K562 (cell line): Measurements from ENCODE around the gene MTIF3. TPM values are rescaled to one million over a fixed set of nuclear protein-coding genes. Genes with fewer than 3 reads are reported as not detected.

Experiments
- ATAC-seq: fragments of 200-7000 bp; cut with Tn5 transposase; 3 replicates; pipeline ENCODE4 v1.9.1; 2020; ENCODE audit warnings: moderate library complexity
- BruUV-seq: library from RNA; stranded (reverse); fragments of 400-500 nt; replicated peaks from 2 replicates; lab custom pipeline; 2021; lab: Mats Ljungman, UMichigan
- CTCF ChIA-PET: fragments of 300-600 bp; formaldehyde crosslinking; extraction: SDS; loops from one replicate; lab custom pipeline; 2021; ENCODE audit warnings: low intra/inter-chr PET ratio; lab: Yijun Ruan, JAX
- POLR2A ChIA-PET: fragments of 300-600, 350-650 bp; sonication (Branson Sonifier 250); formaldehyde crosslinking; extraction: SDS; loops from one replicate; lab custom pipeline; 2021; ENCODE audit warnings: antibody characterized with exemption, inconsistent platforms; lab: Yijun Ruan, JAX
- DNase-seq, 4 experiments: peaks; one replicate each; pipeline versions ENCODE4 v3.0.0 to v3.0.0-alpha.2; 2011 to 2018; ENCODE audit warnings: low spot score in 3 of 4, mixed read lengths in 3 of 4; ENCODE audit errors: extremely low read depth in 1 of 4
- FAIRE-seq: peaks from 2 replicates; lab custom pipeline; 2011; peaks lifted over from hg19 to GRCh38; lab: Jason Lieb, UNC
- H2AFZ ChIP-seq: 2 replicates; pipeline ENCODE4 v1.6.0; 2011; ENCODE audit warnings: low read depth, low read length, control low read depth, inconsistent platforms
- H3K27ac ChIP-seq: fragments of 200-600 bp; 3 replicates; pipeline ENCODE4 v1.8.0; 2011; ENCODE audit warnings: low read depth, mild to moderate bottlenecking, control low read depth, inconsistent platforms, low read length, moderate library complexity, mixed read lengths; ENCODE audit errors: extremely low read depth
- H3K27me3 ChIP-seq, 2 experiments: fragments of 300-600 bp in 1 of 2; 2 replicates in 1 of 2; 3 replicates in 1 of 2; pipeline versions ENCODE4 v1.6.0 to v1.8.0; 2011; ENCODE audit warnings: inconsistent platforms in 2 of 2, low read length in 2 of 2, mild to moderate bottlenecking in 1 of 2, mixed read lengths in 1 of 2, moderate library complexity in 1 of 2; ENCODE audit not compliant: control insufficient read depth in 2 of 2, insufficient read depth in 2 of 2
- H3K36me3 ChIP-seq: fragments of 300-600 bp; 3 replicates; pipeline ENCODE4 v1.8.0; 2011; ENCODE audit warnings: mild to moderate bottlenecking, low read length, inconsistent platforms; ENCODE audit not compliant: control insufficient read depth, insufficient read depth
- H3K4me1 ChIP-seq, 2 experiments: fragments of 200-600 bp in 1 of 2; replicated peaks in 1 of 2; 2 replicates in 1 of 2; 3 replicates in 1 of 2; pipeline versions ENCODE4 v1.5.1 to v1.8.0; 2011; ENCODE audit warnings: inconsistent platforms in 2 of 2, low read length in 2 of 2, mild to moderate bottlenecking in 1 of 2, mixed read lengths in 1 of 2, moderate library complexity in 1 of 2; ENCODE audit not compliant: control insufficient read depth in 2 of 2, insufficient read depth in 2 of 2
- H3K4me2 ChIP-seq: 2 replicates; pipeline ENCODE4 v1.6.1; 2011; ENCODE audit warnings: low read length, control low read depth, inconsistent platforms, mixed read lengths; ENCODE audit not compliant: insufficient read depth
- H3K4me3 ChIP-seq: fragments of 200-600 bp; sonication (generic), shearing (Covaris generic); 2 replicates; pipeline ENCODE4 v1.5.1; 2016; ENCODE audit warnings: control low read depth, inconsistent platforms
- H3K79me2 ChIP-seq: fragments of 200-600 bp; 3 replicates; pipeline ENCODE4 v1.8.0; 2011; ENCODE audit warnings: low read length, inconsistent platforms; ENCODE audit not compliant: control insufficient read depth, insufficient read depth
- H3K9ac ChIP-seq, 2 experiments: 2 replicates each; pipeline versions ENCODE4 v1.6.0 to v1.6.1; 2011; ENCODE audit warnings: low read depth in 2 of 2, low read length in 2 of 2, control low read depth in 1 of 2, inconsistent platforms in 1 of 2, mild to moderate bottlenecking in 1 of 2, mixed read lengths in 1 of 2; ENCODE audit not compliant: insufficient read depth in 1 of 2
- H3K9me1 ChIP-seq: one replicate; pipeline ENCODE4 v1.6.0; 2011; ENCODE audit warnings: inconsistent platforms, mild to moderate bottlenecking, low read length, moderate library complexity; ENCODE audit not compliant: control insufficient read depth, insufficient read depth
- H3K9me3 ChIP-seq: replicated peaks from 2 replicates; pipeline ENCODE4 v1.5.1; 2011; ENCODE audit warnings: low read depth, low read length, inconsistent platforms; ENCODE audit not compliant: control insufficient read depth, insufficient read depth
- H4K20me1 ChIP-seq: replicated peaks from 2 replicates; pipeline ENCODE4 v1.6.1; 2011; ENCODE audit warnings: low read length, inconsistent platforms, mixed read lengths; ENCODE audit not compliant: control insufficient read depth, insufficient read depth
- BRD9 ChIP-seq: fragments of 450-650 bp; IDR thresholded peaks from 2 replicates; pipeline ENCODE4 v1.6.1; 2018; ENCODE audit warnings: low read depth; ENCODE audit not compliant: partially characterized antibody
- E2F5 ChIP-seq: sonication (generic); formaldehyde crosslinking; IDR thresholded peaks from 2 replicates; pipeline ENCODE4 v1.8.0; 2022; ENCODE audit warnings: mild to moderate bottlenecking, missing genetic modification reagents
- RFX1 ChIP-seq: fragments of 450-650 bp; IDR thresholded peaks from 2 replicates; pipeline ENCODE4 v1.6.1; 2016; ENCODE audit warnings: mild to moderate bottlenecking, moderate library complexity
- SMARCB1 ChIP-seq: IDR thresholded peaks from 2 replicates; pipeline ENCODE4 v1.6.1; 2011; ENCODE audit warnings: improper control_type of control experiment, low read depth; ENCODE audit not compliant: insufficient read length
- SMC3 ChIP-seq: conservative IDR thresholded peaks from 2 replicates; pipeline ENCODE4 v1.6.1; 2011; ENCODE audit warnings: low read depth, low read length, improper control_type of control experiment; ENCODE audit not compliant: insufficient read depth
- ZBTB43 ChIP-seq: sonication (generic); formaldehyde crosslinking; IDR thresholded peaks from 2 replicates; pipeline ENCODE4 v1.8.0; 2023; ENCODE audit warnings: mild to moderate bottlenecking, missing genetic modification reagents
- ZHX1 ChIP-seq: fragments of 150-350 bp; conservative IDR thresholded peaks from 2 replicates; pipeline ENCODE4 v1.6.1; 2014; ENCODE audit warnings: low read length
- WGBS: fragments of 100-300 bp; shearing (Covaris generic); methylation state at CpG from one replicate; pipeline ENCODE4 v1.1.6; 2016; ENCODE audit warnings: low coverage, mixed read lengths; ENCODE audit not compliant: insufficient coverage; ENCODE audit errors: missing lambda C conversion rate; 5-methylcytosine and 5-hydroxymethylcytosine counted together
- in situ Hi-C: fragments of 300-500 bp; cut with MboI; formaldehyde crosslinking; loops from 4 replicates; pipeline ENCODE4 v1.15.0; 2018; ENCODE audit warnings: inconsistent platforms, mixed read lengths
- intact Hi-C: fragments of 100-400 bp; cut with micrococcal nuclease; formaldehyde crosslinking; loops from 2 replicates; pipeline ENCODE4 v1.14.2; 2022
- polyA plus RNA-seq, 8 experiments: library from polyadenylated mRNA; depleted of rRNA in 4 of 8; stranded (reverse) in 5 of 8; unstranded in 3 of 8; fragments of >200 nt; fragmentation: Nextera tagmentation in 2 of 8; fragmentation: Illumina TruSeq in 1 of 8; extraction: Ambion mirVana in 2 of 8; extraction: Trizol in 1 of 8; gene quantifications; 2 replicates each; pipeline versions ENCODE4 v1.2.1 to v1.2.3, GENCODE V29; 2011 to 2014; ENCODE audit warnings: inconsistent platforms in 1 of 8, missing spikeins in 1 of 8
- total RNA-seq, 7 experiments: library from RNA; depleted of rRNA in 6 of 7; stranded (reverse); fragments of >200 nt in 6 of 7; fragmentation: Illumina TruSeq in 2 of 7; extraction: Trizol in 2 of 7; gene quantifications; 2 replicates each; pipeline versions ENCODE4 v1.2.1 to v1.2.3, GENCODE V29; 2011 to 2021; ENCODE audit warnings: low replicate concordance in 1 of 7

Gene MTIF3
- total and polyA plus RNA-seq, 9 of the 15 experiments (the other 6 are each of a cell fraction or from before 2014, with no cell fraction given) = 23.5 to 73.6 (median 45.2) TPM

- BruUV-seq = no TSS peak
These were observed 15.2 kb upstream of the MTIF3 start for GRCh38 chr13:27465611-27466010.

More at GRCh38 chr13:27465611-27466010, 15.2 kb upstream of the MTIF3 start:
- Histone ChIP-seq H3K4me1 (no peaks in the 10 kb centered on the region; a peak in 1 of 5 replicates), H3K36me3 (no peaks in the 10 kb centered on the region), H3K27ac (no peak overlapping the region), H4K20me1 (no peaks in the 10 kb centered on the region), H3K9ac (no peak overlapping the region), H3K9me1 (no peaks in the 10 kb centered on the region), H3K79me2 (no peaks in the 10 kb centered on the region), H3K4me3 (no peak overlapping the region), H3K4me2 (no peak overlapping the region), H2AFZ (no peak overlapping the region), H3K9me3 (no peaks in the 10 kb centered on the region), H3K27me3 (peaks cover 0 to 6% of the 10 kb centered on the region in 2 experiments; a peak in 2 of 5 replicates)
- FAIRE-seq (no peak), DNase-seq (no peak), ATAC-seq (no peak)
- WGBS = 7% methylated on average over 5 of the region's 5 CpGs
- POLR2A ChIA-PET = interaction anchor here (1.0 kb wide), 1 partner anchor 10 kb away, joined by 4 read pairs; no protein-coding TSS in a partner anchor
- in situ Hi-C loops = no loop called here
- CTCF ChIA-PET = no interaction called here
- intact Hi-C loops = no loop called here
- no peak for TF ChIP-seq SMARCB1
- TF ChIP-seq ZBTB43 = no peak
- no peak for TF ChIP-seq RFX1
- no peak for TF ChIP-seq ZHX1
- no peak for TF ChIP-seq BRD9
- no peak for TF ChIP-seq SMC3
- TF ChIP-seq E2F5 (CRISPR knock-in tag) = no peak
